ENCODE data around the gene ITGB7. TPM values are rescaled to one million over a fixed set of nuclear protein-coding genes. Genes with fewer than 3 reads are reported as not detected.

Gene ITGB7
- polyA plus RNA-seq, 1 of the 3 experiments (the other 2 are of a cell fraction), result 0.25 TPM

GRCh38 chr12:53191885-53192530 lies 15.0 kb downstream of the ITGB7 start:
- Histone ChIP-seq H2AFZ (ENCODE audit: low read depth) (no peak overlapping the region), H3K4me2 (no peak overlapping the region), H4K20me1 (ENCODE audit: insufficient read depth) (no peaks in the 10 kb centered on the region), H3K9me3 (no peaks in the 10 kb centered on the region), H3K4me3 (ENCODE audit: low read depth in 2 of 2, low read length in 1 of 2) (no peak overlapping the region), H3K9ac (no peak overlapping the region), H3K27ac (ENCODE audit: low read depth in 2 of 2, low read length in 1 of 2) (no peak overlapping the region), H3K9me2 (no peaks in the 10 kb centered on the region), H3F3A (replicated peaks; ENCODE audit: insufficient read depth) (peaks cover 13% of the 10 kb centered on the region), H3K4me1 (ENCODE audit: control insufficient read depth in 1 of 2, insufficient read depth in 2 of 2, low read depth in 1 of 2, low read length in 1 of 2) (no peaks in the 10 kb centered on the region; a peak in 1 of 4 replicates), H3K79me2 (ENCODE audit: insufficient read depth) (no peaks in the 10 kb centered on the region), H3K27me3 (ENCODE audit: insufficient read depth) (no peaks in the 10 kb centered on the region), H3K36me3 (replicated peaks in 1 of 2; ENCODE audit: control insufficient read depth in 1 of 2, insufficient read depth in 2 of 2, low read length in 1 of 2) (peaks cover 17 to 20% of the 10 kb centered on the region in 2 experiments)
- CTCF ChIA-PET, result interaction anchor here (0.9 to 23.1 kb wide), 7 partner anchors 11 to 126 kb away, joined by 3 to 272 read pairs (median 26); partner anchors contain the start of genes CSAD, ESPL1, IGFBP6 and ZNF740
- TF ChIP-seq GABPA (IDR thresholded peaks at IDR 0.05; ENCODE audit: low read depth) (no peak), YY1 (IDR thresholded peaks at IDR 0.05; ENCODE audit: low read depth) (no peak), RAD21 (IDR thresholded peaks at IDR 0.05; ENCODE audit: low read length) (no peak), FOSL2 (IDR thresholded peaks at IDR 0.05; ENCODE audit: borderline replicate concordance, low read depth) (no peak), TCF12 (IDR thresholded peaks at IDR 0.05) (no peak), POLR2AphosphoS5 (IDR thresholded peaks at IDR 0.05; ENCODE audit: low read depth, low read length) (no peak), NFIC (IDR thresholded peaks at IDR 0.05; ENCODE audit: borderline replicate concordance) (no peak)
- TF ChIP-seq, protein P1, sequence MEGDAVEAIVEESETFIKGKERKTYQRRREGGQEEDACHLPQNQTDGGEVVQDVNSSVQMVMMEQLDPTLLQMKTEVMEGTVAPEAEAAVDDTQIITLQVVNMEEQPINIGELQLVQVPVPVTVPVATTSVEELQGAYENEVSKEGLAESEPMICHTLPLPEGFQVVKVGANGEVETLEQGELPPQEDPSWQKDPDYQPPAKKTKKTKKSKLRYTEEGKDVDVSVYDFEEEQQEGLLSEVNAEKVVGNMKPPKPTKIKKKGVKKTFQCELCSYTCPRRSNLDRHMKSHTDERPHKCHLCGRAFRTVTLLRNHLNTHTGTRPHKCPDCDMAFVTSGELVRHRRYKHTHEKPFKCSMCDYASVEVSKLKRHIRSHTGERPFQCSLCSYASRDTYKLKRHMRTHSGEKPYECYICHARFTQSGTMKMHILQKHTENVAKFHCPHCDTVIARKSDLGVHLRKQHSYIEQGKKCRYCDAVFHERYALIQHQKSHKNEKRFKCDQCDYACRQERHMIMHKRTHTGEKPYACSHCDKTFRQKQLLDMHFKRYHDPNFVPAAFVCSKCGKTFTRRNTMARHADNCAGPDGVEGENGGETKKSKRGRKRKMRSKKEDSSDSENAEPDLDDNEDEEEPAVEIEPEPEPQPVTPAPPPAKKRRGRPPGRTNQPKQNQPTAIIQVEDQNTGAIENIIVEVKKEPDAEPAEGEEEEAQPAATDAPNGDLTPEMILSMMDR (IDR thresholded peaks at IDR 0.05), result no peak
- DNase-seq, result no peak
- POLR2A ChIA-PET, result interaction anchor here (0.5 to 1.2 kb wide), 3 partner anchors 8 to 33 kb away, joined by 3 to 4 read pairs (median 4); partner anchors contain the start of genes CSAD and ZNF740
- WGBS (ENCODE audit: low lambda C conversion rate), result 96% methylated on average over 14 of the region's 14 CpGs

- TF ChIP-seq NFIC (IDR thresholded peaks at IDR 0.05; ENCODE audit: borderline replicate concordance) (no peak), TEAD4 (IDR thresholded peaks at IDR 0.05; ENCODE audit: borderline replicate concordance, insufficient read depth) (no peak), RFX5 (IDR thresholded peaks at IDR 0.05; ENCODE audit: low read length) (no peak), SMC3 (IDR thresholded peaks at IDR 0.05; ENCODE audit: low read depth, low read length) (no peak), IRF3 (IDR thresholded peaks at IDR 0.05; ENCODE audit: low read depth, low read length) (no peak), FOXJ3 (CRISPR knock-in tag; IDR thresholded peaks at IDR 0.05) (no peak), CHD2 (IDR thresholded peaks at IDR 0.05; ENCODE audit: low read length, partially characterized antibody) (no peak)
- POLR2A ChIA-PET, result interaction anchor here (1.0 to 1.2 kb wide), 2 partner anchors 10 to 32 kb away, joined by 4 read pairs; partner anchors contain the start of genes CSAD and ZNF740
- 98% methylated on average over 11 of the region's 11 CpGs for WGBS (ENCODE audit: low lambda C conversion rate)
Measured at GRCh38 chr12:53191096-53191884, 15.8 kb downstream of the ITGB7 start.

More at GRCh38 chr12:53191096-53191884, 15.8 kb downstream of the ITGB7 start:
- CTCF ChIA-PET, result interaction anchor here (1.0 to 23.1 kb wide), 8 partner anchors 10 to 126 kb away, joined by 3 to 272 read pairs (median 16); partner anchors contain the start of genes CSAD, ESPL1, IGFBP6 and ZNF740
- DNase-seq, result no peak
- Histone ChIP-seq H3K9me3 (no peaks in the 10 kb centered on the region), H3K9ac (no peak overlapping the region), H3K9me2 (no peaks in the 10 kb centered on the region), H4K20me1 (ENCODE audit: insufficient read depth) (no peaks in the 10 kb centered on the region), H3K4me2 (no peak overlapping the region), H3K27me3 (ENCODE audit: insufficient read depth) (no peaks in the 10 kb centered on the region), H3K79me2 (ENCODE audit: insufficient read depth) (no peaks in the 10 kb centered on the region), H2AFZ (ENCODE audit: low read depth) (no peak overlapping the region), H3F3A (replicated peaks; ENCODE audit: insufficient read depth) (peaks cover 13% of the 10 kb centered on the region), H3K36me3 (replicated peaks in 1 of 2; ENCODE audit: control insufficient read depth in 1 of 2, insufficient read depth in 2 of 2, low read length in 1 of 2) (peaks cover 22 to 27% of the 10 kb centered on the region in 2 experiments), H3K4me1 (ENCODE audit: control insufficient read depth in 1 of 2, insufficient read depth in 2 of 2, low read depth in 1 of 2, low read length in 1 of 2) (peaks cover 0 to 5% of the 10 kb centered on the region in 2 experiments; a peak in 1 of 4 replicates), H3K27ac (ENCODE audit: low read depth in 2 of 2, low read length in 1 of 2) (no peak overlapping the region), H3K4me3 (ENCODE audit: low read depth in 2 of 2, low read length in 1 of 2) (no peak overlapping the region)
